RWPE1 (cell line): ENCODE data around the gene NEU4.
"Not testable (repeated sequence)": the region's sequence is repeated elsewhere in the genome, so short reads cannot be mapped to it uniquely, and the experiment has no call there.

ENCODE experiments used
- CTCF ChIA-PET: fragments of 350-600 bp; sonication (Branson Sonifier 250); formaldehyde crosslinking; extraction: SDS; loops from one replicate; lab custom pipeline; 2021; lab: Yijun Ruan, JAX
- POLR2A ChIA-PET: fragments of 400-600 bp; formaldehyde crosslinking; extraction: SDS; loops from one replicate; lab custom pipeline; 2020; ENCODE audit warnings: antibody characterized with exemption; ENCODE audit not compliant: low non-redundant PET; lab: Yijun Ruan, JAX
- DNase-seq: peaks from one replicate; pipeline ENCODE4 v3.0.0; 2012; ENCODE audit warnings: low spot score
- H3K27ac ChIP-seq: fragments of 450-650 bp; 2 replicates; pipeline ENCODE4 v1.5.1; 2017
- CTCF ChIP-seq: fragments of 450-650 bp; conservative IDR thresholded peaks from 2 replicates; pipeline ENCODE4 v1.5.1; 2017; ENCODE audit warnings: low read depth, mild to moderate bottlenecking

NEU4 gene

GRCh38 chr2:241816431-241817121 is 7.6 kb downstream of the NEU4 start:
- no peak for TF ChIP-seq CTCF
- ChIA-PET POLR2A (no interaction called here), CTCF (no interaction called here)
- no peak for DNase-seq
- no peak overlapping the region for H3K27ac ChIP-seq

DNA sequence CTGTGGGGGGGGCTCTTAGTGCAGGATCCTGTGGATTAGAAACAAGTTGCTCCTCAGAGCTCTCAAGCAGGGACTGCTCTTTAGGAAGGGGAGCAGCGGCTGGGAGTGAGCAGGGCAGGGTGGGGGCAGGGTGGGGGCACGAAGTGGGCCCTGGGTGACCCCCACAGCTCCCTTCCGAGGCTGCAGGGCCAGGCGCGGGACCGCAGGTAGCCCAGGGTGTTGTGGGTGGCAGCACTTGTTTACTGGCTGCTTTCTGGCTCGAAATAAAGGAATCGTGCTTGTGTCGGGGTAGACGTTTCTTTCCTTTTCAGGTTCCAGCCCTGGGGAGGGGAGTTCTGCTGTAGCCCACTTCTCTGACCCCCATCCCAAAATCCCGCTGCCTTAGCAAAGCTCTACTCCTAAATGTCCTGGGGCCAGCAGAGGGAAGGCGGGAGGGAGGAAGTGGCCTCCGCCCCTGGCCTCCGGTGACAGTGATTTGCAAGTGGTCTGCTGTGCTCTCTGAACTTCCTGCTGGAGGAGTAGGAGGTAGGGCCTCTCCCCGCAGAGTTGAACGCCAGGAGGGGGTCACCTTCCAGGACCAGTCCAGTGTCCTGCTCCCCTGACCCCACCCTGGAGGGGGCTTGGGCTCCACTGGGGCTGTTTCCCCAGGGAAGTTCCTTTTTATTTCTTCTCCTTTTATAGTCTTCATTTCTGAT is 8.3 kb downstream of the NEU4 start:
- POLR2A ChIA-PET = no interaction called here
- no peak for DNase-seq
- no peak overlapping the region for H3K27ac ChIP-seq
- no peak for TF ChIP-seq CTCF
- CTCF ChIA-PET = no interaction called here

GRCh38 chr2:241817821-241818215 is 8.8 kb downstream of the NEU4 start:
- H3K27ac ChIP-seq, POLR2A ChIA-PET, DNase-seq, CTCF ChIA-PET: not testable (repeated sequence)

DNA sequence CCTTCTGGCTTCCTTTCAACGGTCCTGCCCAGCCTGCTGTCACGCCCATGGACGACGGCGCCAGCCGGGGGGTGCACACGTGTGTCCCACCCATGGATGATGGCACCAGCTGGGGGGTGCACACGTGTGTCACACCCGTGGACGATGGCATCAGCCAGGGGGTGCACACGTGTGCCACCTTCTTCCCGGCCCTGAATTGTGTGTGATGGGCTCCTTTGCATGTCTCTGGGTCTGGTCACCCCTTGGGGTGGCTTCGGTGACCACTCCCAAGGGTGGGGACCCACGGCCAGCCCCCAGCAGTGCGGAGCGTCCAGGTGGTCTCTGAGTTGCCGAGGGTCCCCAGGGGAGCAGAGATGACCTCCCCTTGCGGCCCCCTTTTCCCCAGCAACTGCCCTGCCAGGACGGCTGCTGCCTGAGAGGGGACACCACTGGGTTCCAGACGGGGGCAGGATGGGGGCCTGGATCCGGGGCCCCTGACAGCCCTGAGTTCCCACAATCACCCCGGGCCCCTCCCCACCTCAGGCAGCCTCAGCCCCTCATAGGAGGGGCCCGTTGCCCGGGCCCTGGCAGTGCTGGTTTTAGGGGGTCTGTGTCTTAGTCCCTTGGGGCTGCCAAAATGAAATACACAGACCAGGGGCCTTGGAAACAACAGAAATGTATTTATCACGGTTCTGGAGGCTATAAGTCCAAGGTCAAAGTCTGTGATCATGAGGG is 9.4 kb downstream of the NEU4 start:
- no peak overlapping the region for H3K27ac ChIP-seq
- no peak for TF ChIP-seq CTCF
- DNase-seq = no peak
- POLR2A ChIA-PET = no interaction called here
- CTCF ChIA-PET = no interaction called here

DNA sequence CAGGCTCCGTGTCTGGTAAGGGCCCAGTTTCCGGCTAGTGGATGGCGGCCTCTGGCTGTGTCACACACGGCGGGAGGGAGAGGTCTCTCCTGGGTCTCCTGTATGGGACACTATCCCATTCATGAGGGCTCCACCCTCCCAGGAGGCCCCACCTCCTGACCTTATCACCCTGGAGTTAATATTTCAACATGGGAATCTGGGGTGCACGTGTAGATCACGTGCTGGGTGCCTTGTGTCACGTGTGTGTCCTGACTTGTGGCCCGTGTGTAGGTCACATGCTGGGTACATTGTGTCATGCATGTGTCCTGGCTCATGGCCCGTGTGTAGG is 9.9 kb downstream of the NEU4 start:
- H3K27ac ChIP-seq = no peak overlapping the region
- no peak for TF ChIP-seq CTCF
- ChIA-PET CTCF (no interaction called here), POLR2A (no interaction called here)
- no peak for DNase-seq

DNA sequence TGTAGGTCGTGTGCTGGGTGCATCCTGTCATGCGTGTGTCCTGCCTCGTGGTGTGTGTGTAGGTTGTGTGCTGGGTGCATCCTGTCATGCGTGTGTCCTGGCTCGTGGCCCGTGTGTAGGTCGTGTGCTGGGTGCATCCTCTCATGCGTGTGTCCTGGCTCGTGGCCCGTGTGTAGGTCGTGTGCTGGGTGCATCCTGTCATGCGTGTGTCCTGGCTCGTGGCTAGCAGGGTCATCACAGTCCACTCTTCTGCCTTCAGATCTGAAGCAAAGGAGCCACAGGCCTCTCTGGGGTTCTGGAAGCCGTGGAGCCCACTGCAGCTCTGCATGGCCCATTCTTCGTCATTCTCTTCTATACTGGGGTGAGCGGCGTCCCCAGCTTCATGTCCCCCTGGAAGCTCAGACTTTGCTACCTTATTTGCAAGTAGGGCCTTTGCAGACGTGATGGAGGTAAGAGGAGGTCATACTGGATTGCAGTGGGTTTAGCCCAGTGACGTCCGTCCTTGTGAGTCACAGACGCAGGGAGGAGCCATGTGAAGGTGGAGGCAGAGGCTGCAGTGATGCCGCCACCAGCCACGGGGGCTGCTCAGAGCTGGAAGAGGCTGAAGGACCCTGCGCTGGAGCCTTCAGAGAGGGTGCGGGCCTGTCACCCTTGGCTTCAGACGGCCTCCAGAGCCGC is 11.1 kb downstream of the NEU4 start:
- H3K27ac ChIP-seq, DNase-seq, POLR2A ChIA-PET, CTCF ChIA-PET: not testable (repeated sequence)

DNA sequence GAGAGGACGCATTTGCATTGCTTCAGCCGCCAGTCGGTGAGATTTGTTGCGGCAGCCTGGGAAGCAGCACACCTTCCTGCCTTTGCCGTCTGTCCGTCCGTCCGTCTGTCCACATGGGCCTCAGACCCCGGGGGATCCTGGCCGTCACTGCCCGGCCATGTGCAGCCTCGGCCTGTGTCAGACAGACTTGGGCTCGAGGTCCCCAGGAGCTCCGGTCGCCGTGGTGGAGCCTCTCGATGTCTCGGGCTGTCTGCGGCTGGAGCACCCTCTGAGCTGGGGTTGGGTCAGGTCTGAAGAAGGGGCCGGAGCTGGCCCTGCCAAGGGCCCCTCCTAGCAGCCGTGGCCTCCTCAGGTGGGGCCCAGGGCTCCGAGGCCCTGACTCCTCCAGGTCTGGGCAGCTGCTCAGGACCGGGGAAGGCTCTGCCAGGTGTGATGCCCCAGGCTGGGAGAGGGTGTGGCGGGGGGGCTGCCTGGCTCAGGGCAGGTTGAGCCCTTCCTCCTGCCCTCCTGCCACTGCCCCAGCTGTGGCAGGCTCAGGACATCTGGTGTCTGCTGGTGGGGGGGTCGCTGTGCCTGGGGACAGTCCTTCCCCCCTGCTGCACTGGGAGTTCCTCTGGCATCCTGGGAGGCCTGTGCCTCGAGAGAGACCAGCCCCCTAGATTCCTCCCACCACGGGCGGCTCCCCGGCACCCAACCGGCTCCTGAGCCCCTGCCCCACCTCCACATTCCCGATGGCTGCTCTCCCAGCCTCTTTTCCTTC is 11.8 kb downstream of the NEU4 start:
- TF ChIP-seq CTCF = no peak
- ChIA-PET CTCF (interaction anchor here (0.6 kb wide), 1 partner anchor 24 kb away, joined by 3 read pairs; no protein-coding TSS in a partner anchor), POLR2A (no interaction called here)
- DNase-seq = no peak
- no peak overlapping the region for H3K27ac ChIP-seq
